ENCODE data around the gene RSU1. TPM values are rescaled to one million over a fixed set of nuclear protein-coding genes. Genes with fewer than 3 reads are reported as not detected.

Gene RSU1
- total and polyA plus RNA-seq, 10 of the 15 experiments (the other 5 are each of a cell fraction or from before 2014, with no cell fraction given): 49.2 to 139 (median 81.3) TPM

DNA sequence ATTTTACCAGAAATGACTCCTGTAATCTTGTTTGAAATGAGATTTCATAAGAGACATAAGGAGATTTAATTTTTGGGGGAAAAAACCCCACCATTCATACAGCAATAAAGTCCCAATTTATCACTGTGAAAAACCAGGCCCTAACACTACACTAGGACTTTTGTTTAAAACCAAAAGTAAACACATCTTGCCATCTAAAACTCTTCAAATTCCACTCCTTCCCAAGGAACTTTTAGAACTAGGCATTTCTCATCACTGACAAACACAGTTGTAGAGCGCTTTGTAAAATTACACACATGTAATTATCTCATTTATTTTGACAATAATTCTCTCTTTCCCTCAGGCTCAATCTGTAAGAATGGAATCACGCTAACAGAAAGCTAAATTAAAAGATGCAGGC, 167.5 kb downstream of the RSU1 start (continued):
- TF ChIP-seq ZNF687 (IDR thresholded peaks at IDR 0.05) (no peak), HDGF (IDR thresholded peaks at IDR 0.05) (no peak), MAX (IDR thresholded peaks at IDR 0.05; ENCODE audit: low read depth, low read length) (no peak)

GRCh38 chr10:16648366-16648765, 168.9 kb downstream of the RSU1 start:
- WGBS (ENCODE audit: insufficient coverage, insufficient replicate concordance, low lambda C conversion rate, missing lambda C conversion rate): 92% methylated on average over 2 of the region's 2 CpGs
- ChIA-PET RAD21 (ENCODE audit: unreplicated experiment) (no interaction called here), SMC1A (ENCODE audit: uncharacterized antibody, unreplicated experiment) (interaction anchor here (1.1 to 1.6 kb wide), 5 partner anchors 9 to 58 kb away, joined by 3 to 7 read pairs (median 4); no protein-coding TSS in a partner anchor), CTCF (interaction anchor here (0.6 to 1.5 kb wide), 2 partner anchors 18 to 84 kb away, joined by 3 read pairs; no protein-coding TSS in a partner anchor), POLR2A (no interaction called here)
- FAIRE-seq (no peak), DNase-seq (ENCODE audit: low read depth, low spot score) (no peak), ATAC-seq (no peak)
- Histone ChIP-seq H3K9me3 (replicated peaks; ENCODE audit: control insufficient read depth, insufficient read depth, low read length) (no peaks in the 10 kb centered on the region), H3K4me2 (ENCODE audit: control insufficient read depth, insufficient read depth) (no peak overlapping the region), H2AFZ (ENCODE audit: control insufficient read depth, low read depth, low read length) (no peak overlapping the region), H3K79me2 (ENCODE audit: control insufficient read depth, insufficient read depth, low read length) (no peaks in the 10 kb centered on the region), H3K4me1 (ENCODE audit: control insufficient read depth, insufficient read depth, low read length) (peaks cover 2% of the 10 kb centered on the region; the same call in 1 of the 2 replicates), H3K4me3 (no peak overlapping the region), H3K27me3 (replicated peaks in 1 of 2; ENCODE audit: control insufficient read depth in 2 of 2, insufficient read depth in 2 of 2, low read length in 1 of 2) (no peaks in the 10 kb centered on the region), H4K20me1 (ENCODE audit: control insufficient read depth, insufficient read depth) (no peaks in the 10 kb centered on the region), H3K36me3 (ENCODE audit: control insufficient read depth in 2 of 2, insufficient read depth in 2 of 2, low read length in 1 of 2) (no peaks in the 10 kb centered on the region), H3K27ac (ENCODE audit: control insufficient read depth, insufficient read depth) (no peak overlapping the region), H3K9ac (ENCODE audit: control insufficient read depth, insufficient read depth, low read length) (no peak overlapping the region)
- intact Hi-C loops (cut with micrococcal nuclease; ENCODE audit: unreplicated experiment) (no loop called here), in situ Hi-C loops (cut with MboI) (no loop called here)
- TF ChIP-seq NBN (IDR thresholded peaks at IDR 0.05) (no peak), KAT2A (conservative IDR thresholded peaks at IDR 0.05; ENCODE audit: control insufficient read depth, low read depth, low read length) (no peak), ZNF384 (IDR thresholded peaks at IDR 0.05; ENCODE audit: borderline replicate concordance, low read depth, low read length) (no peak), EZH2 (IDR thresholded peaks at IDR 0.05; ENCODE audit: borderline replicate concordance, control insufficient read depth, low read depth, low read length) (no peak), MTA2 (IDR thresholded peaks at IDR 0.05; ENCODE audit: low read depth) (no peak)
- no TSS peak for BruUV-seq (replicated peaks)
